ENCODE results near the gene KCNH6.

The KCNH6 gene, protein sequence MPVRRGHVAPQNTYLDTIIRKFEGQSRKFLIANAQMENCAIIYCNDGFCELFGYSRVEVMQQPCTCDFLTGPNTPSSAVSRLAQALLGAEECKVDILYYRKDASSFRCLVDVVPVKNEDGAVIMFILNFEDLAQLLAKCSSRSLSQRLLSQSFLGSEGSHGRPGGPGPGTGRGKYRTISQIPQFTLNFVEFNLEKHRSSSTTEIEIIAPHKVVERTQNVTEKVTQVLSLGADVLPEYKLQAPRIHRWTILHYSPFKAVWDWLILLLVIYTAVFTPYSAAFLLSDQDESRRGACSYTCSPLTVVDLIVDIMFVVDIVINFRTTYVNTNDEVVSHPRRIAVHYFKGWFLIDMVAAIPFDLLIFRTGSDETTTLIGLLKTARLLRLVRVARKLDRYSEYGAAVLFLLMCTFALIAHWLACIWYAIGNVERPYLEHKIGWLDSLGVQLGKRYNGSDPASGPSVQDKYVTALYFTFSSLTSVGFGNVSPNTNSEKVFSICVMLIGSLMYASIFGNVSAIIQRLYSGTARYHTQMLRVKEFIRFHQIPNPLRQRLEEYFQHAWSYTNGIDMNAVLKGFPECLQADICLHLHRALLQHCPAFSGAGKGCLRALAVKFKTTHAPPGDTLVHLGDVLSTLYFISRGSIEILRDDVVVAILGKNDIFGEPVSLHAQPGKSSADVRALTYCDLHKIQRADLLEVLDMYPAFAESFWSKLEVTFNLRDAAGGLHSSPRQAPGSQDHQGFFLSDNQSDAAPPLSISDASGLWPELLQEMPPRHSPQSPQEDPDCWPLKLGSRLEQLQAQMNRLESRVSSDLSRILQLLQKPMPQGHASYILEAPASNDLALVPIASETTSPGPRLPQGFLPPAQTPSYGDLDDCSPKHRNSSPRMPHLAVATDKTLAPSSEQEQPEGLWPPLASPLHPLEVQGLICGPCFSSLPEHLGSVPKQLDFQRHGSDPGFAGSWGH

DNA sequence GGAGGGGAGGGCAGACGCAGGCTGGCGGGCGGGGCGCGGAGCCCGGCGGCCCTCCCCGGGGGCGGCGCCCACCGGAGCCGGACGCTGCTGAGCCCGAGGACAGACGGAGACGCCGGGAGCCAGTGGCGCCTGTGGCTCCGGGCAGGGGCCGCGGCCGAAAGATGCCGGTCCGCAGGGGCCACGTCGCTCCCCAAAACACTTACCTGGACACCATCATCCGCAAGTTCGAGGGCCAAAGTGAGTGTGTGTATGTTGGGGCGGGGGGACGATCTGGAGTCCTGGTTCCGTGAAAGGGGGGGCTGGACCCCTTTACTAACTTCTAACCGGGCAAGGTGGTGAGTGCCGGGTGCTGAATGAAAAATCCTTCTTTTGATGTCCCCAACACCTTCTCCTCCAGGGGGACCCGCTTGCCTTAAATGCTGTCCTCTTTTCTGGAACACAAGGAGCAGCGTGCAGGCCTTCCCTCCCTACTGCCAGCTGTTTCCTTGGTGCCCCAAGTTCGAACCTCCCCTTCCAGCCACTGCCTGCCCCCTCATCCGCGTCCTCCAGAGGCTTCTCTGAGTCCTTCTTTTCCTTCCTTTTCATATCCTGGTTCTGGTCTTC, at the start of gene KCNH6:
TSS of gene KCNH6 (plus strand) at position 106 of the 603 bp plus-strand sequence. CDS start at position 162, 56 bp downstream.
- Histone ChIP-seq H2AFZ (ENCODE audit: low read length) (no peak within 1 kb of the TSS), H3K79me2 (ENCODE audit: low read length) (no peaks in the 10 kb centered on the region), H3K9me3 (replicated peaks; ENCODE audit: insufficient read depth, low read length) (no peaks in the 10 kb centered on the region), H3F3A (ENCODE audit: insufficient read depth, low read length) (no peaks in the 10 kb centered on the region), H3K36me3 (replicated peaks; ENCODE audit: insufficient read depth, low read length) (no peaks in the 10 kb centered on the region), H3K27ac (ENCODE audit: low read length) (no peak within 1 kb of the TSS), H3K9ac (ENCODE audit: low read length) (no peak within 1 kb of the TSS), H3K4me3 (ENCODE audit: low read length) (no peak within 1 kb of the TSS), H4K20me1 (ENCODE audit: insufficient read depth, low read length) (no peaks in the 10 kb centered on the region), H3K4me1 (ENCODE audit: low read length) (no peaks in the 10 kb centered on the region), H3K4me2 (ENCODE audit: low read depth, low read length) (peak within 1 kb of the TSS; percentile 22; the same call in 1 of the 2 replicates), H3K27me3 (replicated peaks; ENCODE audit: insufficient read depth, low read length) (peaks cover 32% of the 10 kb centered on the region), H3K9me2 (replicated peaks; ENCODE audit: insufficient read depth, low read length) (no peaks in the 10 kb centered on the region)
- TF ChIP-seq EZH2 (optimal IDR thresholded peaks at IDR 0.05; ENCODE audit: low read depth, low read length): no peak
- TF ChIP-seq EZH2phosphoT487 (IDR thresholded peaks at IDR 0.05; ENCODE audit: low read length): no peak
- TF ChIP-seq, protein P1, sequence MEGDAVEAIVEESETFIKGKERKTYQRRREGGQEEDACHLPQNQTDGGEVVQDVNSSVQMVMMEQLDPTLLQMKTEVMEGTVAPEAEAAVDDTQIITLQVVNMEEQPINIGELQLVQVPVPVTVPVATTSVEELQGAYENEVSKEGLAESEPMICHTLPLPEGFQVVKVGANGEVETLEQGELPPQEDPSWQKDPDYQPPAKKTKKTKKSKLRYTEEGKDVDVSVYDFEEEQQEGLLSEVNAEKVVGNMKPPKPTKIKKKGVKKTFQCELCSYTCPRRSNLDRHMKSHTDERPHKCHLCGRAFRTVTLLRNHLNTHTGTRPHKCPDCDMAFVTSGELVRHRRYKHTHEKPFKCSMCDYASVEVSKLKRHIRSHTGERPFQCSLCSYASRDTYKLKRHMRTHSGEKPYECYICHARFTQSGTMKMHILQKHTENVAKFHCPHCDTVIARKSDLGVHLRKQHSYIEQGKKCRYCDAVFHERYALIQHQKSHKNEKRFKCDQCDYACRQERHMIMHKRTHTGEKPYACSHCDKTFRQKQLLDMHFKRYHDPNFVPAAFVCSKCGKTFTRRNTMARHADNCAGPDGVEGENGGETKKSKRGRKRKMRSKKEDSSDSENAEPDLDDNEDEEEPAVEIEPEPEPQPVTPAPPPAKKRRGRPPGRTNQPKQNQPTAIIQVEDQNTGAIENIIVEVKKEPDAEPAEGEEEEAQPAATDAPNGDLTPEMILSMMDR (IDR thresholded peaks at IDR 0.05; ENCODE audit: low read length): no peak
- no peak for DNase-seq

DNA sequence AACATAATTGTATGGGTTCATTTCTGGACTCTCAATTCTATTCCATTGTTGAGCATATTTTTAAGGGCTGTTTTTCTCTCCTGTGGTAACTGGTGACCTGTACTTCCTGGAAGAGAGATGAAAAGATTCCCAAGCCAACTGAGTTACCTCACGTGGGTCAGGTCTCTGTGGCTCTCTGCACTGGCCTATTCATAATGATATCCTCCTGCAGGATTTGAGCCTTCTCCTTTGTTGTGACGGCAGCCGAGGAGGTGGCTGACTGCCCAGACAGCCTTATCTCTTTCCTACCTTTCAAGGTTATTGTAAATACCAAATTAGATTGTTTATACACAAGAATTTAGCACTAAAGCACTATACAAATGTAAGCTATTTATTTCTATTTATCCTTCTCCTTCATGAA, 49.0 kb upstream of the KCNH6 start:
- Histone ChIP-seq H3K9me3 (replicated peaks; ENCODE audit: insufficient read depth, low read length) (no peaks in the 10 kb centered on the region), H4K20me1 (ENCODE audit: insufficient read depth, low read length) (no peaks in the 10 kb centered on the region), H3K4me1 (ENCODE audit: low read length) (0 out of 2 replicates have a peak, but pooled peaks cover 4% of the 10 kb centered on the region), H3K9me2 (replicated peaks; ENCODE audit: insufficient read depth, low read length) (no peaks in the 10 kb centered on the region), H3K9ac (ENCODE audit: low read length) (no peak overlapping the region), H3K4me2 (ENCODE audit: low read depth, low read length) (no peak overlapping the region), H3K27ac (ENCODE audit: low read length) (no peak overlapping the region), H3K36me3 (replicated peaks; ENCODE audit: insufficient read depth, low read length) (no peaks in the 10 kb centered on the region), H3K79me2 (ENCODE audit: low read length) (no peaks in the 10 kb centered on the region), H3K4me3 (ENCODE audit: low read length) (no peak overlapping the region), H2AFZ (ENCODE audit: low read length) (no peak overlapping the region), H3K27me3 (replicated peaks; ENCODE audit: insufficient read depth, low read length) (peaks cover 68% of the 10 kb centered on the region), H3F3A (ENCODE audit: insufficient read depth, low read length) (no peaks in the 10 kb centered on the region)
- no peak for TF ChIP-seq EZH2 (optimal IDR thresholded peaks at IDR 0.05; ENCODE audit: low read depth, low read length)
- TF ChIP-seq, protein P1 (IDR thresholded peaks at IDR 0.05; ENCODE audit: low read length): no peak
- no peak for TF ChIP-seq EZH2phosphoT487 (IDR thresholded peaks at IDR 0.05; ENCODE audit: low read length)
- DNase-seq: no peak

DNA sequence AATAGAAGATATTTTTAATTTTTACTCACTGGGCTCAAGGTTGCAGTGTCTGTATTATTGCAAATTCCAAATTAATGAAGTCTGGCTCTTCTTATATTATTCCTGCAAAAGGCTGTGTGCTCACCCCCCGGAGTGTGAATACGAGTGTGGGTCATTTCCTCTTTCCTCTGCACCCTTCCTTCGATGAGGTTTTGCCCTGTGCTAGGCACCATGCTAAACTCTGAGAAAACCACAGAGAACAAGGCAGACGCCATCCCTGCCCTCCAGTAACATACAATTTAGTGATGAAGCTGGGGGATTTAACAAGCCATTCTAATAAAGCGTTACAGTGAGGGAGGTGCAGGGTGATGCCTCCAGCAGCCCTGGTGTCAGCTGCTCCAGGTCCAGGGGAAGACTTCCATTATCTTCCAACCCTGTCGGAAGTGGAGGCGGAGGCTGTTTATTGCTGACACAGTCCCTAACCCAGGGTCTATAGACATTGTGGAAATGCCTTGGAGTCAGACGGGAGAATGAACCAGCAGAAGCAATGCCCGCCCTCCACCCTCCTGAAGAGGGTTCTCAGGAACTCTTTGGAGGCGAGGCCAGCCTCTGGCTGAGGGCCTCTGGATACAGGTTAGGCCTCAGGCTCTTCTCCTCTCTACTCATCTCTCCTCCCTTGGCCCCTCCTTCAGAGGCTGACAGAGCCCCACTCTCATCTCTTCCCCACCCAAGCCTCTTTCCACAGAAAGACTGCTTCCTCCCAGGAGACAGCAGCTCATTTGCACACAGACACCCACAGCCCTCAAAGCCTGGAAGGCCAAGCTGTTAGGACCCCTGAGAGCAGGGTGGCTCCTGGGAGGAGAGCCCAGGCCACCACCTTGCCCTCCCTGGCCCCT, 48.3 kb upstream of the KCNH6 start:
- Histone ChIP-seq H3F3A (ENCODE audit: insufficient read depth, low read length) (no peaks in the 10 kb centered on the region), H2AFZ (ENCODE audit: low read length) (no peak overlapping the region), H3K36me3 (replicated peaks; ENCODE audit: insufficient read depth, low read length) (no peaks in the 10 kb centered on the region), H3K9ac (ENCODE audit: low read length) (no peak overlapping the region), H3K27ac (ENCODE audit: low read length) (no peak overlapping the region), H3K79me2 (ENCODE audit: low read length) (no peaks in the 10 kb centered on the region), H3K27me3 (replicated peaks; ENCODE audit: insufficient read depth, low read length) (peaks cover 74% of the 10 kb centered on the region), H3K4me3 (ENCODE audit: low read length) (no peak overlapping the region), H3K9me3 (replicated peaks; ENCODE audit: insufficient read depth, low read length) (no peaks in the 10 kb centered on the region), H3K4me2 (ENCODE audit: low read depth, low read length) (no peak overlapping the region), H3K4me1 (ENCODE audit: low read length) (0 out of 2 replicates have a peak, but pooled peaks cover 4% of the 10 kb centered on the region), H4K20me1 (ENCODE audit: insufficient read depth, low read length) (no peaks in the 10 kb centered on the region), H3K9me2 (replicated peaks; ENCODE audit: insufficient read depth, low read length) (no peaks in the 10 kb centered on the region)
- TF ChIP-seq, protein P1 (IDR thresholded peaks at IDR 0.05; ENCODE audit: low read length): no peak
- TF ChIP-seq EZH2 (optimal IDR thresholded peaks at IDR 0.05; ENCODE audit: low read depth, low read length): no peak
- TF ChIP-seq EZH2phosphoT487 (IDR thresholded peaks at IDR 0.05; ENCODE audit: low read length): no peak
- DNase-seq: no peak
